Thyroid gland (tissue), 4 donors: ENCODE data around the gene EVA1C. TPM values are rescaled to one million over a fixed set of nuclear protein-coding genes. Genes with fewer than 3 reads are reported as not detected.
A peak's percentile ranks its signal among the peaks of the same experiment; 100 is the strongest.

Experiments
- DNase-seq, 2 donors: peaks; one replicate each; pipeline ENCODE4 v3.0.0-alpha.2; 2019
- H3K27ac ChIP-seq, 3 donors: fragments of 200-600 bp; sonication (generic); 1 replicate in 2 of 3; 2 replicates in 1 of 3; pipeline ENCODE4 v1.5.1; 2016 to 2019; ENCODE audit warnings: mild to moderate bottlenecking in 1 of 3, moderate library complexity in 1 of 3
- H3K27me3 ChIP-seq: fragments of 200-600 bp; sonication (generic); one replicate; pipeline ENCODE4 v1.5.1; 2019
- H3K36me3 ChIP-seq, 2 donors: fragments of 200-600 bp; sonication (generic); one replicate each; pipeline ENCODE4 v1.5.1; 2016 to 2019
- H3K4me1 ChIP-seq, 2 donors: fragments of 200-600 bp; sonication (generic); one replicate each; pipeline ENCODE4 v1.5.1; 2017 to 2019
- H3K4me3 ChIP-seq, 3 donors: fragments of 200-600 bp; sonication (generic); replicated peaks in 1 of 3; 1 replicate in 2 of 3; 2 replicates in 1 of 3; pipeline ENCODE4 v1.5.1; 2016; ENCODE audit warnings: mild to moderate bottlenecking in 1 of 3
- H3K9me3 ChIP-seq: fragments of 200-600 bp; sonication (generic); one replicate; pipeline ENCODE4 v1.5.1; 2017
- CTCF ChIP-seq, 6 experiments: fragments of 200-600 bp in 3 of 6; fragments of 450-650 bp in 3 of 6; sonication (generic) in 3 of 6; IDR thresholded peaks; one replicate each; pipeline ENCODE4 v1.5.1; 2016 to 2019; ENCODE audit warnings: antibody characterized with exemption in 6 of 6, mild to moderate bottlenecking in 2 of 6, inconsistent platforms in 1 of 6, moderate library complexity in 1 of 6
- POLR2A ChIP-seq, 2 donors: fragments of 450-650 bp; IDR thresholded peaks; one replicate each; pipeline ENCODE4 v1.6.1; 2017; ENCODE audit warnings: antibody characterized with exemption in 2 of 2, mild to moderate bottlenecking in 2 of 2, moderate library complexity in 1 of 2
- WGBS, 2 donors: methylation state at CpG; one replicate each; pipeline ENCODE4 v1.1.5; 2017; 5-methylcytosine and 5-hydroxymethylcytosine counted together
- intact Hi-C: fragments of 100-400 bp; cut with DNase I; formaldehyde crosslinking; loops from one replicate; pipeline ENCODE4 v1.15.1; 2023
- total RNA-seq, 4 donors: library from RNA; depleted of rRNA; stranded (reverse); fragments of >200 nt; gene quantifications; one replicate each; pipeline ENCODE4 v1.2.3, GENCODE V29; 2016

EVA1C gene
- total RNA-seq, 4 donors from 2014 or later = 25.4 to 44.6 (median 35.2) TPM

GRCh38 chr21:32393677-32394001 lies 18.9 kb upstream of the EVA1C start:
- WGBS, 2 donors = 50 to 64% methylated on average over 9 of the region's 9 CpGs

DNA sequence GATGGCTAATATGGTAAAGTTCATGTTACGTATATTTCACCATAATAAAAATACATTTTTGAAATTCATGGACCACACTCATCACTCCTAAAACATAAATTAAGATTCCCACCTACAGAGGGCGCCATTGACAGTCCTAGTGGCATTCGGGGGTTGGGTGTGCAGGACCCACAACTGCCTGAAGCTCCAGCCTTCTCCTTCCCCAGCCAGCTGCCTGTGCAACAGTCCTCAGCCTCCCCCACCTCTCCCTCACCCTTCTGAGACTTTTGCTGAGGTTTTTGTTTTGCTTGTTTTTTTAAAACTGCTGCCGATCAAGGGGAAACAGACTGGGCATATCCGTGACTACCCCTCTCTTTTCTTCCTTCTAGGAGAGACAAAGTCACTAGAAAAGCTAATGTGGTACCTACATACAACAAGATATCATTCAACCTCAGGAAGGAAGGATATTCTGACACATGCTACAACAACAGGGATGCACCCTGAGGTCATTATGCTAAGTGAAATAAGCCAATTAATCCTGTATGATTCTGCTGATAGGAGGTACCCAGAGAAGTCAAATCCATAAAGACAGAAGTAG lies 9.2 kb upstream of the EVA1C start:
- intact Hi-C loops = loop anchor here (5.0 kb wide), 2 partner anchors 169 to 199 kb away; no protein-coding TSS in a partner anchor
- peak; percentile 31 to 81 (median 72) for TF ChIP-seq CTCF (IDR thresholded peaks at IDR 0.05)
- TF ChIP-seq POLR2A (IDR thresholded peaks at IDR 0.05) = no peak
- WGBS, 2 donors = 7 to 11% methylated on average over 5 of the region's 5 CpGs
- peak; percentile 69 to 71 for DNase-seq
- Histone ChIP-seq H3K36me3 (no peaks in the 10 kb centered on the region), H3K9me3 (no peaks in the 10 kb centered on the region), H3K4me1 (no peaks in the 10 kb centered on the region), H3K27me3 (no peaks in the 10 kb centered on the region), H3K27ac (no peak overlapping the region), H3K4me3 (no peak overlapping the region)

More at GRCh38 chr21:32393677-32394001, 18.9 kb upstream of the EVA1C start:
- no peak for TF ChIP-seq CTCF (IDR thresholded peaks at IDR 0.05)
- no peak for TF ChIP-seq POLR2A (IDR thresholded peaks at IDR 0.05)
- H3K27me3 ChIP-seq = no peaks in the 10 kb centered on the region
- intact Hi-C loops = no loop called here
- peaks cover 14 to 17% of the 10 kb centered on the region in 2 donors for H3K4me1 ChIP-seq
- no peaks in the 10 kb centered on the region for H3K36me3 ChIP-seq
- no peak for DNase-seq
- H3K9me3 ChIP-seq = no peaks in the 10 kb centered on the region
- peak overlapping the region in 2 of 3 donors; percentile 81 to 93 for H3K4me3 ChIP-seq
- peak overlapping the region in 2 of 3 donors; percentile 73 to 77 for H3K27ac ChIP-seq

- 60 to 62% methylated on average over 6 of the region's 6 CpGs for whole genome bisulfite sequencing, 2 donors
- intact Hi-C loops = no loop called here
- no peak for TF ChIP-seq CTCF (IDR thresholded peaks at IDR 0.05)
- no peak for TF ChIP-seq POLR2A (IDR thresholded peaks at IDR 0.05)
- no peaks in the 10 kb centered on the region for H3K36me3 ChIP-seq
- H3K9me3 ChIP-seq = no peaks in the 10 kb centered on the region
- H3K27ac ChIP-seq = no peak overlapping the region
- H3K27me3 ChIP-seq = no peaks in the 10 kb centered on the region
- no peak overlapping the region for H3K4me3 ChIP-seq
- DNase-seq = no peak
- peaks cover 0 to 9% of the 10 kb centered on the region in 2 donors for H3K4me1 ChIP-seq
Measured at GRCh38 chr21:32406405-32406804, 6.1 kb upstream of the EVA1C start.

- Histone ChIP-seq H3K27ac (peak overlapping the region in 2 of 3 donors; percentile 98 to 99), H3K9me3 (no peaks in the 10 kb centered on the region), H3K36me3 (no peaks in the 10 kb centered on the region), H3K27me3 (no peaks in the 10 kb centered on the region), H3K4me1 (peaks cover 17 to 29% of the 10 kb centered on the region in 2 donors), H3K4me3 (no peak overlapping the region)
- 79 to 87% methylated on average over 4 of the region's 4 CpGs for WGBS, 2 donors
- no peak for DNase-seq
- intact Hi-C loops = no loop called here
- TF ChIP-seq CTCF (IDR thresholded peaks at IDR 0.05) (no peak), POLR2A (IDR thresholded peaks at IDR 0.05) (no peak)
Measured at GRCh38 chr21:32410291-32410690, 2.2 kb upstream of the EVA1C start.

GRCh38 chr21:32410916-32411315 lies 1.6 kb upstream of the EVA1C start:
- intact Hi-C loops = no loop called here
- H3K9me3 ChIP-seq = no peaks in the 10 kb centered on the region
- H3K36me3 ChIP-seq = no peaks in the 10 kb centered on the region
- H3K4me1 ChIP-seq = peaks cover 23 to 35% of the 10 kb centered on the region in 2 donors
- 69 to 72% methylated on average over 5 of the region's 5 CpGs for WGBS, 2 donors
- no peaks in the 10 kb centered on the region for H3K27me3 ChIP-seq
- H3K4me3 ChIP-seq = peak overlapping the region in 1 of 3 donors; percentile 78
- no peak for DNase-seq
- H3K27ac ChIP-seq = peak overlapping the region; percentile 98 to 99 (median 98)
- TF ChIP-seq CTCF (IDR thresholded peaks at IDR 0.05) (no peak), POLR2A (IDR thresholded peaks at IDR 0.05) (no peak)
